ENCODE measurements around the gene TOR3A. TPM values are rescaled to one million over a fixed set of nuclear protein-coding genes. Genes with fewer than 3 reads are reported as not detected.

The TOR3A gene
- total RNA-seq, 4 donors from 2014 or later: 27.0 to 55.8 (median 48.2) TPM

DNA sequence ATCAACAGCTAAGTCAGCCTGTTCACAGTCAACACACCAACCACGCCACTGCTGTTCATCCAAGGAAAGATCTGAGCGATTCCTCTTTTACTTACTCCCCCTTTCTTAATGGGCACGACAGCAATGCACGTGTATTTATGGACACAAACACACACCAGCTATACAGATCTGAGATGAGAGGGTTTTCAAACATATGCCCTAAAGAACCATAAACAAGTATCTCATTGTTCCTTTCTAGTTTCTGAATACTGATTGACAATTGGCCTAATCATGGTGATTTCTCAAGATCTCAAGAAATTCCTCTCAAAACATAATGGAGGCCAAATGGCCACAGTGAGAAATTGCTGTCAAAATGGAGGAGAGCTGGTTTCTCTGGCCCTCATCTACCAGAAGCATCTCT is 18.0 kb downstream of the TOR3A start:
- no peak for DNase-seq (ENCODE audit: low spot score in 2 of 2)
- no peak overlapping the region for H3K4me3 ChIP-seq (ENCODE audit: low read depth, poor library complexity, severe bottlenecking)
- no peak for TF ChIP-seq POLR2A (IDR thresholded peaks at IDR 0.05)
- intact Hi-C loops (cut with DNase I; ENCODE audit: low total_unique reads): no loop called here
- WGBS, 2 donors: 85 to 92% methylated on average over 4 of the region's 4 CpGs

DNA sequence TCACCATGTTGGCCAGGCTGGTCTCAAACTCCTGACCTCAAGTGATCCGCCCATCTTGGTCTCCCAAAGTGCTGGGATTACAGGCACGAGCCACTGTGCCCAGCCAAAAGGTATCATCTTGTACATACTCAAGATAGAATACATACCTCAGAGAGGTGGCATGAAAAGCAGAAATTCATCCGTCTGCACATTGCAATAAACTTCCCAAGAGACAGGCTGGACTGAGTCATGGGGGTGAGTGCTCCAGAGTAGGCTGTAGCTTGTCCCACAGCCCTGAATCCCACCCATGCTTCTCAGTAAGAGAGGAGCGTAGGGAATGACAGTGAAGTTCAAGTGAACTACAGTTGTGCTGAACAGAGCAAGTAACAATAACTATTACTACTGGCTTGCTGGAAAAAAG is 19.7 kb downstream of the TOR3A start:
- intact Hi-C loops (cut with DNase I; ENCODE audit: low total_unique reads): no loop called here
- no peak overlapping the region for H3K4me3 ChIP-seq (ENCODE audit: low read depth, poor library complexity, severe bottlenecking)
- WGBS, 2 donors: 88 to 92% methylated on average over 4 of the region's 4 CpGs
- TF ChIP-seq, protein P1, sequence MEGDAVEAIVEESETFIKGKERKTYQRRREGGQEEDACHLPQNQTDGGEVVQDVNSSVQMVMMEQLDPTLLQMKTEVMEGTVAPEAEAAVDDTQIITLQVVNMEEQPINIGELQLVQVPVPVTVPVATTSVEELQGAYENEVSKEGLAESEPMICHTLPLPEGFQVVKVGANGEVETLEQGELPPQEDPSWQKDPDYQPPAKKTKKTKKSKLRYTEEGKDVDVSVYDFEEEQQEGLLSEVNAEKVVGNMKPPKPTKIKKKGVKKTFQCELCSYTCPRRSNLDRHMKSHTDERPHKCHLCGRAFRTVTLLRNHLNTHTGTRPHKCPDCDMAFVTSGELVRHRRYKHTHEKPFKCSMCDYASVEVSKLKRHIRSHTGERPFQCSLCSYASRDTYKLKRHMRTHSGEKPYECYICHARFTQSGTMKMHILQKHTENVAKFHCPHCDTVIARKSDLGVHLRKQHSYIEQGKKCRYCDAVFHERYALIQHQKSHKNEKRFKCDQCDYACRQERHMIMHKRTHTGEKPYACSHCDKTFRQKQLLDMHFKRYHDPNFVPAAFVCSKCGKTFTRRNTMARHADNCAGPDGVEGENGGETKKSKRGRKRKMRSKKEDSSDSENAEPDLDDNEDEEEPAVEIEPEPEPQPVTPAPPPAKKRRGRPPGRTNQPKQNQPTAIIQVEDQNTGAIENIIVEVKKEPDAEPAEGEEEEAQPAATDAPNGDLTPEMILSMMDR (IDR thresholded peaks at IDR 0.05): no peak
- TF ChIP-seq POLR2A (IDR thresholded peaks at IDR 0.05): no peak
- DNase-seq (ENCODE audit: low spot score in 2 of 2): no peak

DNA sequence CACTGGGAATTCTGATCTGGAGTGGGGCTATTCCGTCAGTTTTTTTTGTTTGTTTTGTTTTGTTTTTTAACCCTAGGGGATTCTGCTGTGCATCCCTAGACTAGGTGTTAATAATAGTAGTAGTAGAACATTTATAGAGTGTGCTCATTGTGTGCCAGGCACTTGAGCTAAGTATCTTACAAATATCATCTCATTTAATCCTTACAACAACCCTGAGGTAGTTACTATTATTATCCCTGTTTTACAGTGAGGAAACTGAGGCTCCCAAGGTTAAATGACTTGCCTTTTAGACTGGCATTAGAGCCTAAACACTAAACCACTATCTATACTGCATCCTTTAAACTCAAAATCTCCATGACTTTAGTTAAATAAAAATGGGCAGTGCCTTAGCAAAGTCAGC is 22.1 kb downstream of the TOR3A start:
- 96 to 100% methylated on average over 1 of the region's 1 CpG for WGBS, 2 donors
- intact Hi-C loops (cut with DNase I; ENCODE audit: low total_unique reads): no loop called here
- DNase-seq (ENCODE audit: low spot score in 2 of 2): no peak
- H3K4me3 ChIP-seq (ENCODE audit: low read depth, poor library complexity, severe bottlenecking): no peak overlapping the region
- TF ChIP-seq, protein P1 (IDR thresholded peaks at IDR 0.05): no peak
- no peak for TF ChIP-seq POLR2A (IDR thresholded peaks at IDR 0.05)

DNA sequence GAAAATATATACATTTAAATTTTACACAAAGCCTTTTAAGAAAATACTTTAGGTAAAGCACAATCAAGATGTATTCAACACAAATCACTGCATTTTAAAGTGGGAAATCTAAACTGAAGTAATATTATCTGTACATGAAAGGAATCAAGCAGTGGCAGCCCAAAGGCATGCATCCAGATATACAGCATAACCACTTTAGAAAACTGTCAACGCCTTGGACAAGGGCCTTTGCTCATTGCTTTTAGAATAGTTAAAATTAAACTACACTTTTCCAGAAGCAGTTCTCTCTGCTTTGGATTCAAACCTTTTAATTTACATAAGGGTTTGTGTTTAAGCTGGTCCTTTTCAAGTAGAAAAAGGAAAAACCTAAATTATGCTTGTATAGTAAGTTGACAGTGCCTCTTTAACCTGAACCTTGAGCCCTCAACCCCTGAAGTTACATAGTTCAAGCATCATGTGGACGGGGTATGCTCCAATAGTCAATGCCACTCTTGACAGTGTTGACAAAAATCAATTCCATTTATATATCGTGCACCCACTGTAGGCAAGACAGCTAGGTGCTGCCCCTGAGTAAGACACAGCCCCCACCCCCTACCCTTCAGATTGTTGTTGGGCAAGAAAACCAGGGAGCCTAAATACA is 22.9 kb downstream of the TOR3A start:
- H3K4me3 ChIP-seq (ENCODE audit: low read depth, poor library complexity, severe bottlenecking): no peak overlapping the region
- TF ChIP-seq, protein P1 (IDR thresholded peaks at IDR 0.05): no peak
- TF ChIP-seq POLR2A (IDR thresholded peaks at IDR 0.05): no peak
- WGBS, 2 donors: 92 to 93% methylated on average over 3 of the region's 3 CpGs
- no peak for DNase-seq (ENCODE audit: low spot score in 2 of 2)
- intact Hi-C loops (cut with DNase I; ENCODE audit: low total_unique reads): no loop called here

DNA sequence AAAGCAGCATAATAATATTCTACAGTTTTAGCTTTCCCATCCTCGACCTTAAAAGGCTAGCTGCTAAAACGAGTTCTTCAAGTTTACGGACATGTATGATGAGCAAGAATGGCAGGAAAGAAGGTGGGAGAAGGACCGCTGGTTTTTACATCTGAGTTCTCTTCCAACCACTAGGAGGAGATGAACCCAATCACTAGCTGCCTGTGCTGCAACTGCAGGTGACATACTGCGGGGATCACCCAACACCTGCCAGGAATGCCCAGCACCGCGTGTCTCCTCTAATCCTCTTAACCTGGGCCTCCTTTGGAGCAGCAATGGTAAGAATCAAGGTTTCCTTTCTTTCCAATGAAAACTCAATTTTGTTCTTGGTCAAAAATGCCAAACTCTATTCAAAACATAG is 23.5 kb downstream of the TOR3A start:
- no peak for DNase-seq (ENCODE audit: low spot score in 2 of 2)
- intact Hi-C loops (cut with DNase I; ENCODE audit: low total_unique reads): no loop called here
- no peak overlapping the region for H3K4me3 ChIP-seq (ENCODE audit: low read depth, poor library complexity, severe bottlenecking)
- TF ChIP-seq, protein P1 (IDR thresholded peaks at IDR 0.05): no peak
- TF ChIP-seq POLR2A (IDR thresholded peaks at IDR 0.05): no peak
- 41 to 45% methylated on average over 7 of the region's 7 CpGs for WGBS, 2 donors

DNA sequence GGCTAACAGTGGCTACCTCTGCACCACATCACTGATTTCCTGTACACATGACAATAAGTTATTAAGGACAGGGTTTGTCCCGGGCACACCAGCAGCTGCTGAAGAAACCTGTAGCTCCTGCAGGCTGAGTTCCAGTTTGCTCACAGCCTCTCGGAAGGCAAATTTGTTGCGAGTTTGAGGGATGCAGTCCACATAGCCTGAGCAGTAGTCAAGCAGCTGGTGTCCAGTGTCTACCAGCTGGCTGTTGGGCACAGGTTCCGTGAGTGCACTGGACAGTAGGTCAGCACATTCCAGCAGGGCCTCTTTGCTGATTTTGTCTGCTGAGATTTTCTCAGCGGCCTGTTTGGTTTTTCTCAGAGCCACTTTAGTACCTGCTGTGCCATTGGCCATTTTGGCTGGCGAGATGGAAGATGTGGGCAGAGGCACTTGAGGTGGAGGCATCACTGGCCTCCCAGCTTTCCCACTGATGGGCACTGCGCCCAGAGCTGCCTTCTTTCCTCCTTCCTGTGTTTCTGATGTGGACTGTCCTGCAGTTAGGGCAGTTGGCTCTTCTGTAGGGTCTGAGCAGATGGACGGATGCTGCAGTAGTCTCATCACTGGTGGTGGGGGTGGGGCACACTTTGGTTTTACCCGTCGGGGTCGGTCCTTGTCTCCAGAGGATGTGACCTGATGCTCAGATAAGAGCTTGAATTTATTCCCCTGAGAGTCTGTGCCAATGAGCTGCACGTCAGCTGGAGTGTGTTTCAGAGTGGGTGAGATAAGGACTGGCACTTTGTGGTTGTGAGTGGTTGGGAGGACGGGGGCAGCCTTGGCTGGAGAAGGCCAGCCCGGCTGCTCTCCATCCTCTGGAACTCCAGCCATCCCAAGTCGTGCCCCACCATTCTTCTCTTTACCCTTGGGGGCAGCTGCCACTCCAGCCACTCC is 26.1 kb downstream of the TOR3A start:
- no peak overlapping the region for H3K4me3 ChIP-seq (ENCODE audit: low read depth, poor library complexity, severe bottlenecking)
- 90 to 91% methylated on average over 15 of the region's 15 CpGs for WGBS, 2 donors
- TF ChIP-seq POLR2A (IDR thresholded peaks at IDR 0.05): no peak
- TF ChIP-seq, protein P1 (IDR thresholded peaks at IDR 0.05): no peak
- DNase-seq (ENCODE audit: low spot score in 2 of 2): no peak
- intact Hi-C loops (cut with DNase I; ENCODE audit: low total_unique reads): no loop called here
